HepG2 (cell line): Measurements from ENCODE around the gene MFSD2A. TPM values are rescaled to one million over a fixed set of nuclear protein-coding genes. Genes with fewer than 3 reads are reported as not detected.

Experiments used
- ATAC-seq: fragments of 200-7000 bp; cut with Tn5 transposase; 3 replicates; pipeline ENCODE4 v1.9.1; 2020; ENCODE audit warnings: mild to moderate bottlenecking, moderate library complexity
- BruUV-seq: library from RNA; stranded (reverse); fragments of 400-500 nt; replicated peaks from 2 replicates; lab custom pipeline; 2021; lab: Mats Ljungman, UMichigan
- CTCF ChIA-PET: fragments of 300-600 bp; formaldehyde crosslinking; extraction: SDS; loops from one replicate; lab custom pipeline; 2021; ENCODE audit warnings: low total read pairs, inconsistent platforms, low intra/inter-chr PET ratio; lab: Yijun Ruan, JAX
- POLR2A ChIA-PET: fragments of 350-600 bp; sonication (Branson Sonifier 250); formaldehyde crosslinking; loops from one replicate; lab custom pipeline; 2020; ENCODE audit warnings: antibody characterized with exemption, inconsistent platforms; lab: Yijun Ruan, JAX
- DNase-seq: peaks from one replicate; pipeline ENCODE4 v3.0.0-alpha.2; 2015; ENCODE audit warnings: low spot score
- FAIRE-seq: peaks from 3 replicates; lab custom pipeline; 2011; peaks lifted over from hg19 to GRCh38; lab: Jason Lieb, UNC
- H2AFZ ChIP-seq: one replicate; pipeline ENCODE4 v1.6.1; 2011; ENCODE audit warnings: low read length, inconsistent platforms
- H3K27ac ChIP-seq: fragments of 300-600 bp; 3 replicates; pipeline ENCODE4 v1.8.0; 2011; ENCODE audit warnings: mixed run types, mild to moderate bottlenecking, mixed read lengths, low read length, inconsistent platforms; ENCODE audit not compliant: insufficient read depth; ENCODE audit errors: extremely low read length
- H3K27me3 ChIP-seq, 2 experiments: fragments of 200-600 bp in 1 of 2; 2 replicates in 1 of 2; 3 replicates in 1 of 2; pipeline versions ENCODE4 v1.6.0 to v1.8.0; 2011; ENCODE audit warnings: low read length in 2 of 2, mild to moderate bottlenecking in 2 of 2, moderate library complexity in 2 of 2, inconsistent platforms in 1 of 2; ENCODE audit not compliant: insufficient read depth in 2 of 2, control insufficient read depth in 1 of 2
- H3K36me3 ChIP-seq, 2 experiments: fragments of 200-600 bp in 1 of 2; replicated peaks in 1 of 2; 2 replicates in 1 of 2; 3 replicates in 1 of 2; pipeline versions ENCODE4 v1.5.1 to v1.8.0; 2011; ENCODE audit warnings: low read length in 2 of 2, inconsistent platforms in 1 of 2; ENCODE audit not compliant: insufficient read depth in 2 of 2, control insufficient read depth in 1 of 2
- H3K4me1 ChIP-seq: 2 replicates; pipeline ENCODE4 v1.5.1; 2012; ENCODE audit warnings: low read length, inconsistent platforms; ENCODE audit not compliant: insufficient read depth
- H3K4me2 ChIP-seq: 2 replicates; pipeline ENCODE4 v1.6.0; 2011; ENCODE audit warnings: low read depth, low read length, inconsistent platforms
- H3K4me3 ChIP-seq, 3 experiments: fragments of 200-600 bp in 1 of 3; sonication (generic), shearing (Covaris generic) in 1 of 3; replicated peaks in 1 of 3; 2 replicates each; pipeline ENCODE4 v1.5.1; 2011 to 2016; ENCODE audit warnings: low read length in 3 of 3, inconsistent platforms in 2 of 3, low read depth in 2 of 3, mild to moderate bottlenecking in 2 of 3, control low read depth in 1 of 3, mixed read lengths in 1 of 3; ENCODE audit not compliant: insufficient read depth in 1 of 3
- H3K79me2 ChIP-seq: one replicate; pipeline ENCODE4 v1.6.1; 2011; ENCODE audit warnings: low read length, inconsistent platforms; ENCODE audit not compliant: insufficient read depth
- H3K9ac ChIP-seq: 2 replicates; pipeline ENCODE4 v1.6.0; 2011; ENCODE audit warnings: mild to moderate bottlenecking, low read depth, low read length, inconsistent platforms; ENCODE audit not compliant: insufficient read depth
- H3K9me3 ChIP-seq: 2 replicates; pipeline ENCODE4 v1.5.1; 2012; ENCODE audit warnings: mild to moderate bottlenecking, low read length
- H4K20me1 ChIP-seq: 2 replicates; pipeline ENCODE4 v1.6.0; 2011; ENCODE audit warnings: inconsistent platforms, mild to moderate bottlenecking, low read length, moderate library complexity; ENCODE audit not compliant: insufficient read depth
- EEA1 ChIP-seq: sonication (generic); formaldehyde crosslinking; IDR thresholded peaks from 2 replicates; pipeline ENCODE4 v1.5.1; 2020; ENCODE audit warnings: mild to moderate bottlenecking, missing genetic modification reagents, borderline replicate concordance
- FOXO1 ChIP-seq: sonication (generic); formaldehyde crosslinking; IDR thresholded peaks from 2 replicates; pipeline ENCODE4 v1.4.0; 2020; ENCODE audit warnings: missing genetic modification reagents
- JUN ChIP-seq: sonication (generic); formaldehyde crosslinking; IDR thresholded peaks from 2 replicates; pipeline ENCODE4 v1.4.0; 2020; ENCODE audit warnings: mild to moderate bottlenecking, missing genetic modification reagents
- KMT2A ChIP-seq: sonication (generic); formaldehyde crosslinking; IDR thresholded peaks from 2 replicates; pipeline ENCODE4 v1.4.0; 2020; ENCODE audit warnings: missing genetic modification reagents
- MXI1 ChIP-seq: IDR thresholded peaks from 3 replicates; pipeline ENCODE4 v1.6.1; 2012; ENCODE audit warnings: low read depth, low read length, inconsistent platforms, borderline replicate concordance
- POLR2AphosphoS2 ChIP-seq: IDR thresholded peaks from 2 replicates; pipeline ENCODE4 v1.6.1; 2011; ENCODE audit warnings: low read depth, low read length, improper control_type of control experiment
- RORA ChIP-seq: sonication (generic); formaldehyde crosslinking; IDR thresholded peaks from 2 replicates; pipeline ENCODE4 v1.5.0; 2020; ENCODE audit warnings: mild to moderate bottlenecking, missing genetic modification reagents, moderate library complexity
- TEAD2 ChIP-seq: sonication (generic); formaldehyde crosslinking; IDR thresholded peaks from 2 replicates; pipeline ENCODE4 v1.9.0; 2021; ENCODE audit warnings: missing genetic modification reagents
- TRIM22 ChIP-seq: fragments of 450-650 bp; IDR thresholded peaks from 2 replicates; pipeline ENCODE4 v1.6.1; 2017
- ZGPAT ChIP-seq: IDR thresholded peaks from 2 replicates; pipeline ENCODE4 v1.6.1; 2016; ENCODE audit warnings: mild to moderate bottlenecking
- ZNF142 ChIP-seq: sonication (generic); formaldehyde crosslinking; IDR thresholded peaks from 2 replicates; pipeline ENCODE4 v1.4.0; 2020; ENCODE audit warnings: missing genetic modification reagents
- ZNF513 ChIP-seq: sonication (generic); formaldehyde crosslinking; conservative IDR thresholded peaks from 2 replicates; pipeline ENCODE4 v1.5.0; 2020; ENCODE audit warnings: missing genetic modification reagents
- ZNF549 ChIP-seq: sonication (generic); formaldehyde crosslinking; IDR thresholded peaks from 2 replicates; pipeline ENCODE4 v1.5.0; 2020; ENCODE audit warnings: missing genetic modification reagents
- ZNF75D ChIP-seq: sonication (generic); formaldehyde crosslinking; IDR thresholded peaks from 2 replicates; pipeline ENCODE4 v1.8.1; 2023; ENCODE audit warnings: missing genetic modification reagents, mild to moderate bottlenecking, borderline replicate concordance
- WGBS: methylation state at CpG from one replicate; pipeline ENCODE4 v1.1.6; 2017; ENCODE audit warnings: low lambda C conversion rate; 5-methylcytosine and 5-hydroxymethylcytosine counted together
- in situ Hi-C: cut with HindIII; loops from 2 replicates; pipeline ENCODE4 v1.10.0; 2017; ENCODE audit warnings: low pct_unique_long_range_greater_than_20kb; ENCODE audit not compliant: extremely low pct_ligation_motif_present
- intact Hi-C: fragments of 100-400 bp; cut with micrococcal nuclease; formaldehyde crosslinking; loops from one replicate; pipeline ENCODE4 v1.10.0; 2022; ENCODE audit not compliant: unreplicated experiment
- polyA plus RNA-seq, 8 experiments: library from polyadenylated mRNA; depleted of rRNA in 3 of 8; stranded (reverse) in 7 of 8; unstranded in 1 of 8; fragments of >200 nt; fragmentation: Illumina TruSeq in 4 of 8; extraction: Trizol in 4 of 8; gene quantifications; 2 replicates each; pipeline versions ENCODE4 v1.2.1 to v1.2.3, GENCODE V29; 2011 to 2016; ENCODE audit warnings: low read depth in 4 of 8, missing spikeins in 1 of 8, mixed read lengths in 1 of 8; ENCODE audit not compliant: insufficient read depth in 1 of 8
- total RNA-seq, 5 experiments: library from RNA; depleted of rRNA; stranded (reverse); fragments of >200 nt; fragmentation: Illumina TruSeq; extraction: Trizol; gene quantifications; 2 replicates each; pipeline ENCODE4 v1.2.3, GENCODE V29; 2016; ENCODE audit warnings: low read depth in 1 of 5

Gene MFSD2A
- total and polyA plus RNA-seq, 2 of the 13 experiments (the other 11 are each of a cell fraction or from before 2014, with no cell fraction given), result 0.08 TPM; not detected in 1

- TF ChIP-seq ZNF142 (CRISPR knock-in tag) (no peak), ZNF549 (no peak), POLR2AphosphoS2 (no peak)
These were observed 33.8 kb downstream of the MFSD2A start (continued) for GRCh38 chr1:39988618-39989343.

GRCh38 chr1:39990428-39990827 lies 35.5 kb downstream of the MFSD2A start:
- no peak overlapping the region for H2AFZ ChIP-seq
- TF ChIP-seq KMT2A (CRISPR knock-in tag), result no peak
- TF ChIP-seq ZGPAT (CRISPR knock-in tag), result no peak
- no peak for TF ChIP-seq MXI1
- no peak for TF ChIP-seq TRIM22
- TF ChIP-seq RORA (CRISPR knock-in tag), result no peak
- no peak for TF ChIP-seq EEA1
- no peak for TF ChIP-seq FOXO1
- no peak for TF ChIP-seq ZNF513 (CRISPR knock-in tag)
- no peak for TF ChIP-seq JUN (CRISPR knock-in tag)
- TF ChIP-seq ZNF75D, result no peak
- TF ChIP-seq TEAD2 (CRISPR knock-in tag), result no peak

More at GRCh38 chr1:39990428-39990827, 35.5 kb downstream of the MFSD2A start:
- no TSS peak for BruUV-seq
- ATAC-seq (no peak), DNase-seq (no peak), FAIRE-seq (no peak)
- H3K9ac ChIP-seq, result no peak overlapping the region
- 0% methylated on average over 2 of the region's 4 CpGs for WGBS
- H3K27ac ChIP-seq, result no peak overlapping the region
- no peaks in the 10 kb centered on the region for H3K79me2 ChIP-seq
- H3K4me2 ChIP-seq, result no peak overlapping the region
- no peaks in the 10 kb centered on the region for H4K20me1 ChIP-seq
- H3K27me3 ChIP-seq, result no peaks in the 10 kb centered on the region; a peak in 2 of 5 replicates
- ChIA-PET CTCF (no interaction called here), POLR2A (no interaction called here)
- in situ Hi-C loops, result no loop called here
- intact Hi-C loops, result no loop called here
- H3K9me3 ChIP-seq, result no peaks in the 10 kb centered on the region
- H3K4me1 ChIP-seq, result no peaks in the 10 kb centered on the region
- H3K4me3 ChIP-seq, result no peak overlapping the region
- H3K36me3 ChIP-seq, result no peaks in the 10 kb centered on the region
